SKM-1 (cell line): ENCODE data around the gene TRAP1.
"Not testable (repeated sequence)": the region's sequence is repeated elsewhere in the genome, so short reads cannot be mapped to it uniquely, and the experiment has no call there.

Source experiments
- DNase-seq: peaks from one replicate; lab custom pipeline; 2025; ENCODE audit not compliant: unreplicated experiment; lab: John Stamatoyannopoulos, UW

Gene TRAP1

DNA sequence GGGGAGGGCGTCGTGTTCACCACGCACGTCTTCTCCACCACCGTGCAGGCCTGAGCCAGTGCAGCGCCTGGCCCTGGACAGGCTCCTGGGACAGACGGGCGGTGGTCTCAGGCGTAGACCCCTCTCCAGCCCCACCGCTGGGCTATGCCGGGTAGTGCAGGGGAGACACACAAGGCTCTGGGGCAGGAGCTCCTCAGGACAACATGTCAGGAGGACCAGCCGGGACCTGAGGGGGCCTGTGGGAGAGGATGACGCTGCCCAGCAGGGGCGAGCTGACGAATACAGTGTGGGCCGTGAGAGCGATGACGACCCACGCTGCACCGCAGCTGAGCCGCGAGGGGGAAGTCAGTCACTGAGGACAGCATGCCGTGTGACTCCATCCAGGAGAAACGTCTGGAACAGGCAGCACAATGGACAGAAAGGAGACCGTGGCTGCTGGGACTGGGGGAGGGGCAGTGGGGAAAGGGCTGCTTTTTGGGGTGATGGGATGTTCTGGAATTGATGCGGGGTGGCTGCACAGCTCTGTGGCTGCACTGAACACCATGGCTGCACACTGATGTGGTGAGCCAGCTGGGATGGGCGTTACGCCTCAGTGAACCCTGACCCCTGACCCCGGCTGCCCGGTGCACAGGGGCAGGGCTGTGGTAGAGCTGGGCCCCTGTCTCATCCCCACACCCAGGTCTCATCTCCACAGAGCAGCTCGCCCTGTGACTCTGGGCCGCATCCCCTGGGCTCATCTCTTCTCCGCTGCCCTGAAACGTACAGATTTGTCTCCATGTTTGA lies 42.6 kb downstream of the TRAP1 start:
- no peak for DNase-seq

DNA sequence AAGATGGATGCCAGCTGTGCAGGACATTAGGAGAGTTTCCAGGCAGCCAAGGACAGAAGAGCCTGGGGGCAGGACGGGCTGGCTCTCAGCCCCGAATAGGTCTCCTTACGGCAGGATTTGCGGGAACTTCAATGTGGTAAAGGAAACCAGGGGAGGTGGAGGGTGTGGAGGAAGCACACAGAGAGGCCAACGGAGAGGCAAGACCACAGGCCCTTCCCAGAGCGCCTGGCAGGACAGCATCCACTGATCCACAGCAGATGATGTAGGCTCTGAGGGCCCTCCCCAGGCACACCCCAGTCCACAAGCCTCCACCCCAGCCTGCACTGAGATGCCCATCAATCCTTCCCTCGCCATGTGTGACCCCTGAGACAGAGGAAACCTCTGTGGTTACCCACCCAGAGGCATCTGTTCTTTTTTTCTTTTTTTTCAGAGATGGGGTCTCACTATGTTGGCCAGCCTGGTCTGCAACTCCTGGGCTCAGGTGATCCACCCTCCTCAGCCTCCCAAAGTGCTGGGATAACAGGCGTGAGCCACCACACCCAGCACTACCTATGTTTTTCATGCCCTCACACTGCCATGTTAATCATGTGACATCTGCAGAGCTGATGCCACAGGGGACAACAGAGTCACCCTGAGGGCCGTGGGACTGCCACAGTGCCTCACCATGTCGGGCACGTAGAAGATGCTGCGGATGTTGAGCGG lies 43.5 kb downstream of the TRAP1 start:
- no peak for DNase-seq

DNA sequence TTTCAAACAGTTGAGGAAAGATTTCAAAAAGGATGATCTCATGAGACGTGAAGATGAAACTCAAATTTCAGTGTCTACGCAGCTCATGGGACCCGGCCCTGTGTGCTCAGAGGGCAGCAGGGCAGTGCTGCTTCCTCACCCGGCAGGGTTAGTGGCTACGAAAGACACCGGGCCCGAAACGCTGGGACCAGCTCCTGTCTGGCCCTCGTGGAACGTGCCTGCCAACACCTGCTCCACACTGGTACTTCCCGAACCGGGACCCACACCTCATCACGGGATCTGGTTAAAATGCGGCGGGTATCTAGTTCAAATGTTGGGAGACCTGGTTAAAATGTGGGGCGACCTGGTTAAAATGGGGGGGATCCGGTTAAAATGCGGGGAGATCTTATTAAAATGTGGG lies 44.1 kb downstream of the TRAP1 start:
- DNase-seq = no peak

DNA sequence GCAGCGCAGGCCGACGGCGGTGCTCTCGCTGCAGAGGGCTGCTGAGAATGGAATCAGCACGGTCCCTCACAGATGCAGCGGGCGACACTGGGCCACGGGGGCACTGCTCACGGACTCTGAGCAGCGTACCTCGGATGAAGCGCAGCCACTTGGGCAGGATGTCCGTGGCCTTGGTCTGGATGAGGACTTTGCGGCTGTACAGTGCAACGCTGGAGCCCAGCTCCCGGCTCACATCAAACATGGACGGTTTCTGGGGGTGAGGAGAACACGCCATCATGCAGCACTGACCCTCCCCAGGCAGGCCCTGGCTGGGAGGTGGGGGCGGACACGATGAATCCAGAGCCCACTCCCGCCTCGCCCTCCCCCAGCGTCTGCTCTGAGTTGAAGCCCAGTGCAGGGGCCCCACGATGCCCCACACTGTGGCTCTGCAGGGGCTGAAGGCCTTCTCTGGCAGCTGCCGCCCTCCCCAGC lies 44.7 kb downstream of the TRAP1 start:
- DNase-seq = no peak

DNA sequence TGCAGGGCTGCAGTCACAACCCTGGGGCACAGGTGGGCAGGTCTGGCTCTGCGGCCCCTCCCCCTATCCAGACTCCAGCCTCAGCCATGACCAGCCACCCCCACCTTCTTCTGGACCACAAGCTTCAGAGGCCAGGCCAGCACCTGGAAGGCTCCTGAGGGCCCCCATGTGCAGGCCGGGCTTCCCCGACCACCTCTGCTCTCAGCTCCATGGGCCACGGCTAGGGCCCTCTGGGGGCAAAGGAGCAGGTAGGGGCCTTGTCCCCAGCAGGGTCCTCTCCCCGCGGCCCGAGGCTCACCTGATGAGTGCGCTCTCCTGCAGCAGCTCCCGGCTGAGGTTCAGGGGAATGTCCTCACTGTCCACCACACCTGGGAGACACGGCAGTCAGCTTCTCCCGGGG lies 45.9 kb downstream of the TRAP1 start:
- no peak for DNase-seq

DNA sequence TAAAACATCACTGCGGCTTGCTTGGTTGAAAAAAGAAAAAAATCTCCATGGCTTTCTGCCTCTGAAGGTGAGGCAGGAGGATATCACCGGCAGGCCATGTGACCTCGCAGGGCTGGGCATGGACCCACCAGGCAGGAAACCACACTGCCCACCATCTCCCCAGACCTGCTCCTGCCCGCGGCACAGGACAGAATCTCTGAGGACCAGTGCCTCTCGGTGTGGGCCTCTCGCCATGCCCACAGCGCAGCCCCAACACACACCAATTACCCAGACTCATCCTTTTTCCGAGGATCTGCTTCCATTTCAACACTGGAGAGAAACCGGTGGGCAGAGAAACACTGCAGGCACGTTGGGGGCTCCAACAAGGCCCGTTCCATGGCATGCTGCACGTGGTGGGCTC lies 46.6 kb downstream of the TRAP1 start:
- no peak for DNase-seq

DNA sequence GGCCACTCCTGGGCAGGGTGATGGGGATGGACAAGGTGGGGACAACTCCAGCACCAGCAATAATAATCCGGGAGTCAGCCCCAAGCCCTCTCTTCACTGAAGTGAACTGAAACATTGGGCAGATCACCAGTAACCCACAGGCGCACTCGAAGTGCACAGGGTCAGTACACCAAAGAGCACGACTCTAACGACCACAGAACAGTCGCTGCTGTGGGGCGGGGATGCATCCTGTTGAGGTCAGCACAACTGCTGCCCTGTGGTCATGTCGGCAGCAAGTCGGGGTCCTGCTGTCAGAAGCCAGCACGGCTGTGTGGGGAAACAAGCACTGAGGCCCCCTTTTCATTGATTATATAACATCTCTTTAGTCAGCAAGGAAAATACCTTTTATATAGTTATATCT lies 48.2 kb downstream of the TRAP1 start:
- DNase-seq = no peak

DNA sequence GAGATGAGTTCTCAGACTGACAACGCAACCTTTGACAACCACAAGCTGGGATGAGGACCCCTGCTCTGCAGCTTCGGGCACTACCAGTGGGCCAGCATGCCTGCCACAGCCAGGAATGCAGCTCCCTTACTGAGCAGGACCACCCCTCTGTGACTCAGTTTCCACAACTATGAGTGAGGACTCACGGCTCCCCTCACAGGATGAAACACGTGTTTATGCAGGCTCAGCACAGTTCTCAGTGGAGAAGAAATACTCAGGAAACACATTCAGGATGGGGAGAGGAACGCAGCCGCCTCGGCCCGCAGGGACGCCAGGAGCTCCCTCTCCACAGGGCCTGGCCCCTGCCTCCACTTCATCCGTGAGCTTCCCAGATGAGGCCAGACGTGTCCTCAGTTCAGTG lies 48.7 kb downstream of the TRAP1 start:
- DNase-seq = no peak

DNA sequence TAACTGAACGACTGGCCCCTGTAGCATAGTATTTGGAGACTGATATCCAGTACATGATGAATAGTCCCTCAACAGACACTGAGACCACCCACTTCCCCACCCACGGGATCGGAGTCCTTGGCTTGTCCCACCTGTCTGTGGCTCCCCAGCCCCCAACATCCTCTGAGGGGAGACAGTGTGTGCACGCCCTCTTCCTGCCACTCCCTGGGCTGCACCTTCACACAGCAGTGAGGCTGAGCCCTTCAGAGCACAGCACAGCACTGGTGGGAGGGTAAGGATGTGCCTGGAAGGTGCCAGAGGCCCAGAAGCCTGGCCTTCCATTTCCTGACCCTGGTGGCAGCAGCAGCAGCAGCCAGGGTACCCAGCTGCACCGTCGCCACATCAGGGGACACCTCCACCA lies 51.8 kb downstream of the TRAP1 start:
- no peak for DNase-seq

DNA sequence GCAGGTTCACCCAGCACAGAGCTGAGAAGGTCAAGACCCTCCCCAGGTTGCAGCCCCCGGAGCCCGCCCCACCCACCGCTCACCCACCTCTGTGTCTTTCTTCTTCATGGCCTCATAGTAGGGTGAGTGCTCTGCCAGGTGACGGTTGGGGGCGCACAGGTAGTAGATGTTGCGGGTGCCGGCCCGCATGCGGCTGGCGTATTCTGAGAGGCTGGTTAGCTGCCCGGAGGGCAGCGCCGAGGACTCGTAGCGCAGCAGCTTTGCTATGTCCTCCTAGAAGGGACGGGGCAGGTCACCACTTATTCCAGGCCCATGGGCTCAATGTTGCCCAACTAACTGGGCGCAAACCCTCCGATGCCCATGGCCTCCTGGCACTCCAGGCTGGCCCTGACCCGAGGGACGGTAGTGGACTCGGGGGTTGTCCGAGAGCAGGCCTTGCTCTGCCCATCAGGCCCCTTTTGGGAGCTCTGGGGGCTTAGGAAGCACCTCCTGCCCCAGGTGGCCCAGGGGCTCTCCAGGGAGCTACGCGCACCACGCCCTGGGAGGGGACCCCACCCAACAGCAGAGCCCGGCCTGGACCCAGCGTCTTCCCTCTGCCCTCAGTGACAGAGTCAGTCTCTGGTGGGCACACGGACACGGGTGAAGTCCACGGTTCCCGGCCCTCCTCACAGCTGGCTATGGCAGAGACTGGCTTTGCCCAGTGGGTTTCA lies 53.0 kb downstream of the TRAP1 start:
- DNase-seq = no peak

DNA sequence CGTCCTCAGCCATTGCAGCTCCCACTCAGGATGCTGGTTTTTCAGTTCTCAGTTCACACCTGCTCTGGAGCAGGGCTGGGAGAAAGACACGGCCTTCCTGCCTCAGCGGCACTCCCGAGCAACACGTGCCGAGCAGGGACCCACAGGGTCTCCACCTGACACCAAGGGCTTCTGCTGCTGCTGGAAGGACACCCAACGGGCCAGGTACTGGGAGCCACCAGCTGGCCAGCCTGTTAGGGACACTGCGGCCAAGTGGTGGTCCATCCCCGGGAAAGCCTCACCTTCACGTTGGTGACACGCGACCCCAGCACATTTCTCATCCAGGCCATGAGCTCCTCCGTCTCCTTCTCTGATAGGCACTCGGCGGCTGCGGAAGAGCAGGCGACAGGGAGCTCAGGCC lies 54.7 kb downstream of the TRAP1 start:
- DNase-seq = no peak

DNA sequence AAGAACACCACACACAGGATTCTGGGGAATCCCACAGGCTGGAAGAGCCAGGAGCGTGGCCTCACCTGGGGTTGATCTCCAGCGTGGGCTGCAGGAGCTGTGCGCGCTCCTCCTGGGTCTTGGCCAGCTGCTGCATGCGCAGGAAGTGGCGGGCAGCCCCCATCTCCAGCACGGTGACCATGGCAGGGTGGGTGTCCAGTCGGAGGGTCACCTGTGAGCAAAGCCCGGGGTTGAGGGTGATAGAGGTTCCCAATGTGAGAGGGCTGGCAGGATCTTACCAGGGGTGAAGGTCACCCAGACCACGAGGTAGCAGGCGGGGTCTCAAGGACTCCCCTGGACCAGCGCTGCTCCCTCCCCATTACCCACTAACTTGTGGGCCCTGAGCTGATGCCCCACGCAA lies 55.4 kb downstream of the TRAP1 start:
- no peak for DNase-seq

DNA sequence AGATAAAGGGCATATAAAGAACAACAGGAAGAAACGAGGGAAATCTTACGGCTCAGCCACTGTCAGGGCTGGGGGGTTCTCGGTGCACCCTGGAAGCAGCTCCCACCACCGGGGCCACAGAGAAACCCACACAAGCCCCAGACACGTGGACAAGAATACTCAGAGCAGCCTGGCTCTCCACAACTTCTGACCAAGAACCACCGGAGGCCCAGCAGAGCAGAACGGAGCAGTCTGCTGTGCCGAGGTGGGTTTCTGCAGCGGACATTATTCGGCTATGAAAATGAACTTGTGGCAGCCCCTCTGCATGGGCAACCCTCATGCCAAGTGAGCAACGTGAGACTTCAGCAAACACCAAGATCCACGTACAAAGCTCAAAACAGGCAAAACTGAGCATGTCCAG lies 56.0 kb downstream of the TRAP1 start:
- no peak for DNase-seq

DNA sequence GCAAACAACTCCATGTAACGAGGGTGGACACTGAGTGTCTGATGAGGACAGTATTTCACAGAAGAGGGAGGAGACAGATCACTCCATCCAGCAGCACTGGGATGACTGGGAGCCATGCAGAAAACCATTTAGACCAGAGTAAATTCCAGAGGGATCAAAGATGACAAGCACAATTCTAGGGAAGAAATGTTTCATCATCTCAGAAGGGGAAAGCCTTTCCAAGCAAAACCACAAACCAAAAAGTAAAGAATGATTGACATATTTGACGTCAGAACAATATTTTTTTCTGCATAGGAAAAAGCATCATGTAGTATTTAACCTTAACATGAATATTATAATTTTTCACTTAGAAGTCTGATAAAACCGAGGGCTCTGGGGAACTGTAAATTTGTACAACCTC lies 58.1 kb downstream of the TRAP1 start:
- DNase-seq = no peak

DNA sequence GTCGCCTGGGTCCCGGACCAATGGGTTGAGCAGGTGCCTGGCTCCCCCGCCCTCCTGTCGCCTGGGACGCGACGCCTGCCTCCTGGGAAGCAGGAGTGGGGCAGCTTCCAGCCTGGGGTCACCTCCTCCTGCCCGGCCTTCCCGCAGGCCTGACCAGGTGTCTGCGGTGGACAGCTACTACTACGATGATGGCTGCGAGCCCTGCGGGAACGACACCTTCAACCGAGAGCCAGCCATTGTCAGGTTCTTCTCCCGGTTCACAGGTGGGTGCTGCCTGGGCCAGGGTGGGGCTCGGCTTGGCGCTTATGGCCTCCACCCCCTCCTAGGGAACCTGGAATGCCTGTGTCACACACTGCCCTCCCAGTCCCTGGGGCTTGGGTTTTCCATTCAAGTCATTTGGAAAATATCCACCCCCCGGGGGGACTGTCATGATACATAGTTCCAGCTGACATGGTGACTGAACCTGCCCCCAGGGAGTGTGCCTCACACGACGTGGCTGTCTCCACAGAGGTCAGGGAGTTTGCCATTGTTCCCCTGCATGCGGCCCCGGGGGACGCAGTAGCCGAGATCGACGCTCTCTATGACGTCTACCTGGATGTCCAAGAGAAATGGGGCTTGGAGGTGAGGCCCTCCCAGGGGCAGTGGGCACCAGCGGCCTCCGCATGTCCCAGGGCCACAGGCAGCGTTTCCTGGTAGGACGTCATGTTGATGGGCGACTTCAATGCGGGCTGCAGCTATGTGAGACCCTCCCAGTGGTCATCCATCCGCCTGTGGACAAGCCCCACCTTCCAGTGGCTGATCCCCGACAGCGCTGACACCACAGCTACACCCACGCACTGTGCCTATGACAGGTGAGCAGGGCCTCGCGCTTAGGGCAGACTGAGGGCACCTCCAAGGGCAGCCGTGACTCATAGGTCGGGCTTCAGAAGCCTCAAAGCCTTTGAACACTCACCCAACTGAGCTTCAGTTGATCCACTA lies 60.5 kb downstream of the TRAP1 start:
- DNase-seq = no peak

DNA sequence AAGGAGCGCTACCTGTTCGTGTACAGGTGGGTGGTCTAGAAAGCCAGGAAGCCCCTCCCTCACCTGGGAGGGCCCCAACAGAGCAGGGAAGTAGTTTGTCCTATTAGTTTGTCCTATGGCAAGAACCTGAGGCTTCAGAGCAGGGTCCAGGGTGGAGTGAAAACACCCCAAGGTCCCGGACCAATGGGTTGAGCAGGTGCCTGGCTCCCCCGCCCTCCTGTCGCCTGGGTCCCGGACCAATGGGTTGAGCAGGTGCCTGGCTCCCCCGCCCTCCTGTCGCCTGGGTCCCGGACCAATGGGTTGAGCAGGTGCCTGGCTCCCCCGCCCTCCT lies 61.2 kb downstream of the TRAP1 start:
- not testable (repeated sequence) for DNase-seq

DNA sequence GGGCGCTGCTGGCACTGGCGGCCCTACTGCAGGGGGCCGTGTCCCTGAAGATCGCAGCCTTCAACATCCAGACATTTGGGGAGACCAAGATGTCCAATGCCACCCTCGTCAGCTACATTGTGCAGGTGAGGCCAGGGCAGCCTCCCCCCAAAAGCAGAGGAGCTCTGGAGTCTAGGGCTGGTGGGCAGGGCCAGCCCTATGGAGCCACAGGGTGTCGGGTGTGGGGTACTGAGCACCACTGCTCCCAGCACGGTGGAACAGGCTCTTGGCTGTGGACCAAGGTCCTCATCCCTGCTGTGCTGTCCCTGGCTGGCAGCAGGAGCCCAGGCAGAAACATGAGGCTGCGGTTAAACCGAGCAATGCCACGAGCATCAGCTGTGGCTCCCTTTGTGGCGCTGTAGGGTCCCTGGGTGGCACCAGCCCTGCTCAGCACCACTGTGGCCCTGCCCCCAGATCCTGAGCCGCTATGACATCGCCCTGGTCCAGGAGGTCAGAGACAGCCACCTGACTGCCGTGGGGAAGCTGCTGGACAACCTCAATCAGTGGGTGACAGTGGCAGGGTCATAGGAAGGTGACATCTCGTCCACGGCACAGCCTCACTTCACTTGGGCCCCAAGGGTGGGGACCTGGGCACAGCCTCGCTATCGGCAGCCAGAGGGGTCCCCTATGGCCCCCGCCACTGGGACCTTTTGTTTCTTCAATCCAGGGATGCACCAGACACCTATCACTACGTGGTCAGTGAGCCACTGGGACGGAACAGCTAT lies 61.7 kb downstream of the TRAP1 start:
- DNase-seq = no peak

DNA sequence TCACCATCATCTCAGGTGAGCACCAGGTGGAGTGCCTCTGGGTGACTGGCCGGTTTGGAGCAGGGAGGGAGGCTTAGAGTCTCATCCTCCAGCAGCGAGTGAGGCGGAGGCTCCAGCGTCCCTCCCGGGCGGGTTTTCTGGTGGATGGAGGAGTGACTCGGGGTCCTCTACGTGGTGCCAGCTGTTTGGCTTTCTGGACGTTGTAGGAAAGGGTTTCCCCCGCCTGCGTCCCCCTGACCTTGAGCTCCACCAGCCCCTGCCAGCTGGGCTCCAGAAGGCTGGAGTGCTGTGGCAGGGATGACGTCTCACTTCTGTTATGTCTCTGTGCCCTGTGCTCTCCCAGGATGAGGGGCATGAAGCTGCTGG lies 62.3 kb downstream of the TRAP1 start:
- DNase-seq = no peak

DNA sequence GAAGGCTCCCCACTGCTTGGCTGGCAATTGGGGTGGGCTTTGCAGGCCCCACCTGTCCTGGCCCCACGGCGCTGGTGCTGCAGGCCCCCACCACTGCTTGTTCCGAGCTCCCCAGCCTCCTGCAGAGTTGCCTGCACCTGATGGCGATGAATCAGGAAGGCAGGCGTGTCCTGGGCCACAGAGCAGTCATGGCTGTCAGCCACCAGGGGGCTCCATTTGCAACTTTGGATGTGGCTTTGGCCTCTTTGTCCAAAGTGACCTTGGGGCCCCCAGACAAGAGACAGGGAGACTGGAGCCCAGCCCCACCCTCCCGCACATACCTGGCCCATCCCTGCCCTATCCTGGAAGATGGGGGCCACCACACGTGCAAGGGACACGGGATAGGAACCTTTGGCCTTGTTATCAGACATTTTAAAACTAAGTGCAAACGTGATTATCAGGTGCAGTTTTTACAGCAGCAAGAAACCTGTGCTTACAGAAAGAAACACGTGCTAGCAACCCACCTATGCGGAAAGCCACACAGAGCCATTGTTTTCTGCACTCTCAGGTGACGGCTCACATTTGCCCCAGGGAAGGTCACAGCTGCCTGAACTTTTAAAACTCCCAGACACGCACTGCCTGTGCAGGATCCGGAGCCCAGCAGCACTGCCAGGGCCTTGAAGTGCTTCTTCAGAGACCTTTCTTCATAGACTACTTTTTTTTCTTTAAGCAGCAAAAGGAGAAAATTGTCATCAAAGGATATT lies 62.9 kb downstream of the TRAP1 start, which contains the start of gene DNASE1:
TSS of gene DNASE1 (plus strand) at position 443 of the 743 bp plus-strand sequence. CDS start 683 bp downstream, outside the sequence.
- peak; percentile 50 for DNase-seq
